Astrocyte (in vitro differentiated cells and primary cell): ENCODE measurements around the gene OSBPL6. TPM values are rescaled to one million over a fixed set of nuclear protein-coding genes. Genes with fewer than 3 reads are reported as not detected.

Source experiments
- DNase-seq: peaks from one replicate; pipeline ENCODE4 v3.0.0-alpha.2; 2010; ENCODE audit warnings: low read depth
- FAIRE-seq: peaks from 2 replicates; lab custom pipeline; 2011; peaks lifted over from hg19 to GRCh38; lab: Jason Lieb, UNC
- H2AFZ ChIP-seq: 2 replicates; pipeline ENCODE4 v1.6.0; 2012; ENCODE audit warnings: low read depth, low read length, inconsistent platforms
- H3K27ac ChIP-seq: 2 replicates; pipeline ENCODE4 v1.5.1; 2011; ENCODE audit warnings: low read depth, low read length, inconsistent platforms
- H3K27me3 ChIP-seq: 2 replicates; pipeline ENCODE4 v1.6.0; 2011; ENCODE audit warnings: low read length, inconsistent platforms; ENCODE audit not compliant: insufficient read depth
- H3K36me3 ChIP-seq: 2 replicates; pipeline ENCODE4 v1.5.1; 2011; ENCODE audit warnings: low read length, inconsistent platforms; ENCODE audit not compliant: insufficient read depth
- H3K4me1 ChIP-seq: 2 replicates; pipeline ENCODE4 v1.5.1; 2011; ENCODE audit warnings: low read length, inconsistent platforms; ENCODE audit not compliant: insufficient read depth
- H3K4me2 ChIP-seq: 2 replicates; pipeline ENCODE4 v1.6.0; 2012; ENCODE audit warnings: low read length, inconsistent platforms
- H3K4me3 ChIP-seq: 2 replicates; pipeline ENCODE4 v1.5.1; 2011; ENCODE audit warnings: low read depth, mild to moderate bottlenecking, low read length, inconsistent platforms; ENCODE audit not compliant: insufficient read depth
- H3K79me2 ChIP-seq: 2 replicates; pipeline ENCODE4 v1.6.0; 2012; ENCODE audit warnings: mild to moderate bottlenecking, low read length, inconsistent platforms; ENCODE audit not compliant: insufficient read depth
- H3K9ac ChIP-seq: 2 replicates; pipeline ENCODE4 v1.6.0; 2012; ENCODE audit warnings: mild to moderate bottlenecking, low read length, inconsistent platforms
- H3K9me3 ChIP-seq: 2 replicates; pipeline ENCODE4 v1.5.1; 2012; ENCODE audit warnings: low read depth, mild to moderate bottlenecking, low read length, inconsistent platforms; ENCODE audit not compliant: insufficient read depth
- H4K20me1 ChIP-seq: 2 replicates; pipeline ENCODE4 v1.6.0; 2012; ENCODE audit warnings: low read length, inconsistent platforms; ENCODE audit not compliant: insufficient read depth
- H3K27ac Mint-ChIP-seq: one replicate; pipeline ENCODE4 v1.8.0; 2021; ENCODE audit warnings: mild to moderate bottlenecking, mixed read lengths; ENCODE audit not compliant: unreplicated experiment
- H3K27me3 Mint-ChIP-seq: one replicate; pipeline ENCODE4 v1.8.0; 2021; ENCODE audit warnings: low read depth, mixed read lengths; ENCODE audit not compliant: unreplicated experiment
- H3K36me3 Mint-ChIP-seq: one replicate; pipeline ENCODE4 v1.8.0; 2021; ENCODE audit warnings: low read depth, mixed read lengths; ENCODE audit not compliant: unreplicated experiment
- H3K4me1 Mint-ChIP-seq: one replicate; pipeline ENCODE4 v1.8.0; 2021; ENCODE audit warnings: low read depth, mixed read lengths; ENCODE audit not compliant: unreplicated experiment
- H3K4me3 Mint-ChIP-seq: one replicate; pipeline ENCODE4 v1.8.0; 2021; ENCODE audit warnings: mild to moderate bottlenecking, moderate library complexity, mixed read lengths; ENCODE audit not compliant: unreplicated experiment
- H3K9me3 Mint-ChIP-seq: one replicate; pipeline ENCODE4 v1.8.0; 2021; ENCODE audit warnings: mild to moderate bottlenecking, mixed read lengths; ENCODE audit not compliant: unreplicated experiment
- CTCF ChIP-seq: IDR thresholded peaks from 2 replicates; pipeline ENCODE4 v1.5.1; 2011; ENCODE audit warnings: low read depth, mild to moderate bottlenecking, inconsistent platforms, low read length, moderate library complexity; ENCODE audit not compliant: insufficient read depth
- EZH2 ChIP-seq: IDR thresholded peaks from 2 replicates; pipeline ENCODE4 v1.6.1; 2012; ENCODE audit warnings: mild to moderate bottlenecking, low read length, inconsistent platforms; ENCODE audit not compliant: insufficient read depth
- total RNA-seq: library from RNA; stranded (reverse); gene quantifications from 2 replicates; pipeline ENCODE4 v1.2.1, GENCODE V29; 2021

OSBPL6 gene
- total RNA-seq, 1 donor from 2014 or later = 13.4 TPM

GRCh38 chr2:178266445-178266844 lies 72.1 kb downstream of the OSBPL6 start:
- H3K4me1 ChIP-seq = no peaks in the 10 kb centered on the region
- no peak for DNase-seq
- no peaks in the 10 kb centered on the region for H3K36me3 ChIP-seq
- H3K9me3 ChIP-seq = no peaks in the 10 kb centered on the region
- no peak overlapping the region for H3K4me3 ChIP-seq
- Mint-ChIP-seq H3K36me3 (no peaks in the 10 kb centered on the region), H3K4me3 (no peak overlapping the region), H3K27me3 (no peaks in the 10 kb centered on the region), H3K9me3 (no peaks in the 10 kb centered on the region), H3K4me1 (peaks cover 4% of the 10 kb centered on the region), H3K27ac (no peak overlapping the region)
- FAIRE-seq = no peak
- no peaks in the 10 kb centered on the region for H3K27me3 ChIP-seq
- H3K79me2 ChIP-seq = no peaks in the 10 kb centered on the region
- H4K20me1 ChIP-seq = no peaks in the 10 kb centered on the region
- H3K9ac ChIP-seq = no peak overlapping the region
- no peak overlapping the region for H3K4me2 ChIP-seq
- H2AFZ ChIP-seq = no peak overlapping the region
- TF ChIP-seq EZH2 (no peak), CTCF (no peak)
- H3K27ac ChIP-seq = no peak overlapping the region

GRCh38 chr2:178267660-178268059 lies 73.3 kb downstream of the OSBPL6 start:
- Histone ChIP-seq H3K27me3 (no peaks in the 10 kb centered on the region), H3K9ac (no peak overlapping the region), H3K79me2 (no peaks in the 10 kb centered on the region), H3K27ac (no peak overlapping the region), H2AFZ (no peak overlapping the region), H3K4me2 (no peak overlapping the region), H3K36me3 (no peaks in the 10 kb centered on the region), H3K4me1 (no peaks in the 10 kb centered on the region), H4K20me1 (no peaks in the 10 kb centered on the region), H3K4me3 (no peak overlapping the region), H3K9me3 (no peaks in the 10 kb centered on the region)
- H3K4me3 Mint-ChIP-seq = no peak overlapping the region
- H3K36me3 Mint-ChIP-seq = no peaks in the 10 kb centered on the region
- H3K27ac Mint-ChIP-seq = no peak overlapping the region
- no peaks in the 10 kb centered on the region for H3K27me3 Mint-ChIP-seq
- FAIRE-seq (no peak), DNase-seq (no peak)
- peaks cover 4% of the 10 kb centered on the region for H3K4me1 Mint-ChIP-seq
- no peaks in the 10 kb centered on the region for H3K9me3 Mint-ChIP-seq
- TF ChIP-seq EZH2 (no peak), CTCF (no peak)

GRCh38 chr2:178268435-178268834 lies 74.1 kb downstream of the OSBPL6 start:
- Histone ChIP-seq H3K36me3 (no peaks in the 10 kb centered on the region), H3K79me2 (no peaks in the 10 kb centered on the region), H2AFZ (no peak overlapping the region), H4K20me1 (no peaks in the 10 kb centered on the region), H3K4me2 (no peak overlapping the region), H3K27ac (no peak overlapping the region), H3K4me1 (no peaks in the 10 kb centered on the region), H3K27me3 (no peaks in the 10 kb centered on the region), H3K4me3 (no peak overlapping the region), H3K9ac (no peak overlapping the region), H3K9me3 (no peaks in the 10 kb centered on the region)
- no peaks in the 10 kb centered on the region for H3K9me3 Mint-ChIP-seq
- TF ChIP-seq CTCF = no peak
- no peak for TF ChIP-seq EZH2
- no peak for FAIRE-seq
- no peak for DNase-seq
- no peak overlapping the region for H3K27ac Mint-ChIP-seq
- H3K36me3 Mint-ChIP-seq = no peaks in the 10 kb centered on the region
- no peak overlapping the region for H3K4me3 Mint-ChIP-seq
- peaks cover 4% of the 10 kb centered on the region for H3K4me1 Mint-ChIP-seq
- no peaks in the 10 kb centered on the region for H3K27me3 Mint-ChIP-seq
